GM23248 (cell line): ENCODE results near the gene ZBTB20.

Source experiments
- EZH2 ChIP-seq: fragments of 200-600 bp; sonication (generic); IDR thresholded peaks from 2 replicates; pipeline ENCODE4 v1.6.1; 2018; ENCODE audit warnings: antibody characterized with exemption, mild to moderate bottlenecking; ENCODE audit not compliant: insufficient read depth, poor library complexity, severe bottlenecking
- EZH2phosphoT487 ChIP-seq: fragments of 200-600 bp; sonication (generic); IDR thresholded peaks from 2 replicates; pipeline ENCODE4 v1.6.1; 2018; ENCODE audit warnings: antibody characterized with exemption, moderate library complexity, mild to moderate bottlenecking, low read depth; ENCODE audit not compliant: insufficient read depth

GRCh38 chr3:114310695-114311094 lies 836.4 kb downstream of the ZBTB20 start:
- TF ChIP-seq EZH2 (no peak), EZH2phosphoT487 (no peak)
